ENCODE data around the gene NEMP1. TPM values are rescaled to one million over a fixed set of nuclear protein-coding genes. Genes with fewer than 3 reads are reported as not detected.

NEMP1 gene
- total and polyA plus RNA-seq, 10 of the 15 experiments (the other 5 are each of a cell fraction or from before 2014, with no cell fraction given), result 4.0 to 45.9 (median 19.8) TPM

- Histone ChIP-seq H3K27ac (ENCODE audit: control insufficient read depth, insufficient read depth) (no peak overlapping the region), H3K27me3 (replicated peaks in 1 of 2; ENCODE audit: control insufficient read depth in 2 of 2, insufficient read depth in 2 of 2, low read length in 1 of 2) (no peaks in the 10 kb centered on the region; a peak in 1 of 4 replicates), H2AFZ (ENCODE audit: control insufficient read depth, low read depth, low read length) (no peak overlapping the region), H3K36me3 (ENCODE audit: control insufficient read depth in 2 of 2, insufficient read depth in 2 of 2, low read length in 1 of 2) (no peaks in the 10 kb centered on the region), H3K4me1 (ENCODE audit: control insufficient read depth, insufficient read depth, low read length) (peaks cover 11% of the 10 kb centered on the region), H3K9me3 (replicated peaks; ENCODE audit: control insufficient read depth, insufficient read depth, low read length) (no peaks in the 10 kb centered on the region), H3K79me2 (ENCODE audit: control insufficient read depth, insufficient read depth, low read length) (no peaks in the 10 kb centered on the region), H3K4me3 (no peak overlapping the region), H4K20me1 (ENCODE audit: control insufficient read depth, insufficient read depth) (no peaks in the 10 kb centered on the region), H3K9ac (ENCODE audit: control insufficient read depth, insufficient read depth, low read length) (no peak overlapping the region), H3K4me2 (ENCODE audit: control insufficient read depth, insufficient read depth) (no peak overlapping the region)
- DNase-seq (ENCODE audit: low read depth, low spot score), result no peak
- CTCF ChIA-PET, result interaction anchor here (0.7 to 2.0 kb wide), 11 partner anchors 9 to 156 kb away, joined by 3 to 8 read pairs (median 4); no protein-coding TSS in a partner anchor
- intact Hi-C loops (cut with micrococcal nuclease; ENCODE audit: unreplicated experiment) (no loop called here), in situ Hi-C loops (cut with MboI) (no loop called here)
- no peak for FAIRE-seq
- no TSS peak for BruUV-seq (replicated peaks)
- RAD21 ChIA-PET (ENCODE audit: unreplicated experiment), result interaction anchor here (0.5 to 2.0 kb wide), 4 partner anchors 9 to 270 kb away, joined by 3 to 9 read pairs (median 5); partner anchors contain the start of gene STAT6
- SMC1A ChIA-PET (ENCODE audit: uncharacterized antibody, unreplicated experiment), result interaction anchor here (1.0 to 1.9 kb wide), 3 partner anchors 10 to 85 kb away, joined by 3 to 8 read pairs (median 5); no protein-coding TSS in a partner anchor
- WGBS (ENCODE audit: insufficient coverage, insufficient replicate concordance, low lambda C conversion rate, missing lambda C conversion rate), result 50% methylated on average over 13 of the region's 13 CpGs
- TF ChIP-seq ZNF622 (IDR thresholded peaks at IDR 0.05), result no peak
- no peak for TF ChIP-seq NFIC (IDR thresholded peaks at IDR 0.05; ENCODE audit: low read depth, low read length)
- TF ChIP-seq BACH1 (IDR thresholded peaks at IDR 0.05; ENCODE audit: borderline replicate concordance), result no peak
- TF ChIP-seq FOXM1 (IDR thresholded peaks at IDR 0.05; ENCODE audit: low read depth, low read length), result no peak
- no peak for TF ChIP-seq MAX (IDR thresholded peaks at IDR 0.05; ENCODE audit: low read depth, low read length)
- TF ChIP-seq SRF (IDR thresholded peaks at IDR 0.05; ENCODE audit: low read depth in 2 of 2, low read length in 2 of 2), result no peak
- TF ChIP-seq MYB (IDR thresholded peaks at IDR 0.05; ENCODE audit: borderline replicate concordance, low read depth, low read length), result no peak
- no peak for TF ChIP-seq CHD2 (IDR thresholded peaks at IDR 0.05; ENCODE audit: borderline replicate concordance, low read depth, low read length)
- no peak for TF ChIP-seq RBBP5 (conservative IDR thresholded peaks at IDR 0.05)
- TF ChIP-seq CEBPB (IDR thresholded peaks at IDR 0.05; ENCODE audit: borderline replicate concordance in 1 of 2, low read depth in 2 of 2, low read length in 2 of 2), result no peak
- no peak for TF ChIP-seq HSF1 (IDR thresholded peaks at IDR 0.05; ENCODE audit: low read depth, low read length)
- TF ChIP-seq NR2C2 (IDR thresholded peaks at IDR 0.05; ENCODE audit: borderline replicate concordance, control insufficient read depth, insufficient read length, low read depth), result no peak
- TF ChIP-seq NFYB (IDR thresholded peaks at IDR 0.05; ENCODE audit: insufficient read depth, low read depth, low read length), result no peak
- no peak for TF ChIP-seq CBX5 (IDR thresholded peaks at IDR 0.05; ENCODE audit: low read depth)
- no peak for TF ChIP-seq POLR2A (IDR thresholded peaks at IDR 0.05; ENCODE audit: low read depth, low read length)
- TF ChIP-seq POLR2AphosphoS2 (IDR thresholded peaks at IDR 0.05; ENCODE audit: low read depth, low read length), result no peak
- no peak for ATAC-seq
- POLR2A ChIA-PET, result interaction anchor here (0.5 to 1.0 kb wide), 2 partner anchors 9 to 454 kb away, joined by 5 to 7 read pairs; no protein-coding TSS in a partner anchor
These were observed 51.4 kb downstream of the NEMP1 start for GRCh38 chr12:57027011-57027804.
